K562 (cell line): Measurements from ENCODE around the gene EHBP1. TPM values are rescaled to one million over a fixed set of nuclear protein-coding genes. Genes with fewer than 3 reads are reported as not detected.

ENCODE experiments used
- ATAC-seq: fragments of 200-7000 bp; cut with Tn5 transposase; 3 replicates; pipeline ENCODE4 v1.9.1; 2020; ENCODE audit warnings: moderate library complexity
- BruUV-seq: library from RNA; stranded (reverse); fragments of 400-500 nt; replicated peaks from 2 replicates; lab custom pipeline; 2021; lab: Mats Ljungman, UMichigan
- CTCF ChIA-PET: fragments of 300-600 bp; formaldehyde crosslinking; extraction: SDS; loops from one replicate; lab custom pipeline; 2021; ENCODE audit warnings: low intra/inter-chr PET ratio; lab: Yijun Ruan, JAX
- POLR2A ChIA-PET: fragments of 300-600, 350-650 bp; sonication (Branson Sonifier 250); formaldehyde crosslinking; extraction: SDS; loops from one replicate; lab custom pipeline; 2021; ENCODE audit warnings: antibody characterized with exemption, inconsistent platforms; lab: Yijun Ruan, JAX
- DNase-seq, 4 experiments: peaks; one replicate each; pipeline versions ENCODE4 v3.0.0 to v3.0.0-alpha.2; 2011 to 2018; ENCODE audit warnings: low spot score in 3 of 4, mixed read lengths in 3 of 4; ENCODE audit errors: extremely low read depth in 1 of 4
- FAIRE-seq: peaks from 2 replicates; lab custom pipeline; 2011; peaks lifted over from hg19 to GRCh38; lab: Jason Lieb, UNC
- H2AFZ ChIP-seq: 2 replicates; pipeline ENCODE4 v1.6.0; 2011; ENCODE audit warnings: low read depth, low read length, control low read depth, inconsistent platforms
- H3K27ac ChIP-seq: fragments of 200-600 bp; 3 replicates; pipeline ENCODE4 v1.8.0; 2011; ENCODE audit warnings: low read depth, mild to moderate bottlenecking, control low read depth, inconsistent platforms, low read length, moderate library complexity, mixed read lengths; ENCODE audit errors: extremely low read depth
- H3K27me3 ChIP-seq, 2 experiments: fragments of 300-600 bp in 1 of 2; 2 replicates in 1 of 2; 3 replicates in 1 of 2; pipeline versions ENCODE4 v1.6.0 to v1.8.0; 2011; ENCODE audit warnings: inconsistent platforms in 2 of 2, low read length in 2 of 2, mild to moderate bottlenecking in 1 of 2, mixed read lengths in 1 of 2, moderate library complexity in 1 of 2; ENCODE audit not compliant: control insufficient read depth in 2 of 2, insufficient read depth in 2 of 2
- H3K36me3 ChIP-seq: fragments of 300-600 bp; 3 replicates; pipeline ENCODE4 v1.8.0; 2011; ENCODE audit warnings: mild to moderate bottlenecking, low read length, inconsistent platforms; ENCODE audit not compliant: control insufficient read depth, insufficient read depth
- H3K4me1 ChIP-seq, 2 experiments: fragments of 200-600 bp in 1 of 2; replicated peaks in 1 of 2; 2 replicates in 1 of 2; 3 replicates in 1 of 2; pipeline versions ENCODE4 v1.5.1 to v1.8.0; 2011; ENCODE audit warnings: inconsistent platforms in 2 of 2, low read length in 2 of 2, mild to moderate bottlenecking in 1 of 2, mixed read lengths in 1 of 2, moderate library complexity in 1 of 2; ENCODE audit not compliant: control insufficient read depth in 2 of 2, insufficient read depth in 2 of 2
- H3K4me2 ChIP-seq: 2 replicates; pipeline ENCODE4 v1.6.1; 2011; ENCODE audit warnings: low read length, control low read depth, inconsistent platforms, mixed read lengths; ENCODE audit not compliant: insufficient read depth
- H3K4me3 ChIP-seq: fragments of 200-600 bp; sonication (generic), shearing (Covaris generic); 2 replicates; pipeline ENCODE4 v1.5.1; 2016; ENCODE audit warnings: control low read depth, inconsistent platforms
- H3K79me2 ChIP-seq: fragments of 200-600 bp; 3 replicates; pipeline ENCODE4 v1.8.0; 2011; ENCODE audit warnings: low read length, inconsistent platforms; ENCODE audit not compliant: control insufficient read depth, insufficient read depth
- H3K9ac ChIP-seq, 2 experiments: 2 replicates each; pipeline versions ENCODE4 v1.6.0 to v1.6.1; 2011; ENCODE audit warnings: low read depth in 2 of 2, low read length in 2 of 2, control low read depth in 1 of 2, inconsistent platforms in 1 of 2, mild to moderate bottlenecking in 1 of 2, mixed read lengths in 1 of 2; ENCODE audit not compliant: insufficient read depth in 1 of 2
- H3K9me1 ChIP-seq: one replicate; pipeline ENCODE4 v1.6.0; 2011; ENCODE audit warnings: inconsistent platforms, mild to moderate bottlenecking, low read length, moderate library complexity; ENCODE audit not compliant: control insufficient read depth, insufficient read depth
- H3K9me3 ChIP-seq: replicated peaks from 2 replicates; pipeline ENCODE4 v1.5.1; 2011; ENCODE audit warnings: low read depth, low read length, inconsistent platforms; ENCODE audit not compliant: control insufficient read depth, insufficient read depth
- H4K20me1 ChIP-seq: replicated peaks from 2 replicates; pipeline ENCODE4 v1.6.1; 2011; ENCODE audit warnings: low read length, inconsistent platforms, mixed read lengths; ENCODE audit not compliant: control insufficient read depth, insufficient read depth
- L3MBTL2 ChIP-seq: fragments of 450-650 bp; IDR thresholded peaks from 2 replicates; pipeline ENCODE4 v1.6.1; 2016; ENCODE audit warnings: mild to moderate bottlenecking, moderate library complexity
- MCM2 ChIP-seq: fragments of 450-650 bp; IDR thresholded peaks from 2 replicates; pipeline ENCODE4 v1.6.1; 2017; ENCODE audit warnings: low read depth, mild to moderate bottlenecking
- POLR2AphosphoS2 ChIP-seq: IDR thresholded peaks from 2 replicates; pipeline ENCODE4 v1.6.1; 2012; ENCODE audit warnings: low read length, improper control_type of control experiment
- SRSF3 ChIP-seq: fragments of 200-400 bp; formaldehyde crosslinking; IDR thresholded peaks from 2 replicates; pipeline ENCODE4 v1.6.1; 2016; ENCODE audit warnings: mild to moderate bottlenecking, low read length, moderate library complexity; ENCODE audit not compliant: insufficient read depth
- XRCC4 ChIP-seq: IDR thresholded peaks from one replicate; pipeline ENCODE4 v1.6.1; 2011; ENCODE audit not compliant: insufficient read depth, insufficient read length; ENCODE audit errors: extremely low read depth
- ZBTB17 ChIP-seq: fragments of 450-650 bp; formaldehyde crosslinking; IDR thresholded peaks from 2 replicates; pipeline ENCODE4 v1.4.0; 2020; ENCODE audit warnings: mild to moderate bottlenecking
- ZBTB34 ChIP-seq: fragments of 250-450 bp; sonication (Bioruptor Pico); IDR thresholded peaks from 2 replicates; pipeline ENCODE4 v1.8.0; 2021; ENCODE audit warnings: mild to moderate bottlenecking, moderate library complexity
- ZKSCAN8 ChIP-seq: fragments of 200-800 bp; sonication (Bioruptor generic); IDR thresholded peaks from 2 replicates; pipeline ENCODE4 v1.6.1; 2016; ENCODE audit warnings: missing genetic modification characterization, missing compliant biosample characterization
- ZNF518B ChIP-seq: fragments of 250-450 bp; sonication (Bioruptor Pico); IDR thresholded peaks from 2 replicates; pipeline ENCODE4 v1.5.0; 2021; ENCODE audit warnings: mild to moderate bottlenecking, moderate library complexity
- ZNF696 ChIP-seq: fragments of 250-450 bp; sonication (Bioruptor Pico); conservative IDR thresholded peaks from 2 replicates; pipeline ENCODE4 v1.4.0; 2020; ENCODE audit warnings: mild to moderate bottlenecking, moderate library complexity
- ZNF75A ChIP-seq: fragments of 450-650 bp; formaldehyde crosslinking; IDR thresholded peaks from 2 replicates; pipeline ENCODE4 v1.4.0; 2020; ENCODE audit warnings: mild to moderate bottlenecking
- WGBS: fragments of 100-300 bp; shearing (Covaris generic); methylation state at CpG from one replicate; pipeline ENCODE4 v1.1.6; 2016; ENCODE audit warnings: low coverage, mixed read lengths; ENCODE audit not compliant: insufficient coverage; ENCODE audit errors: missing lambda C conversion rate; 5-methylcytosine and 5-hydroxymethylcytosine counted together
- in situ Hi-C: fragments of 300-500 bp; cut with MboI; formaldehyde crosslinking; loops from 4 replicates; pipeline ENCODE4 v1.15.0; 2018; ENCODE audit warnings: inconsistent platforms, mixed read lengths
- intact Hi-C: fragments of 100-400 bp; cut with micrococcal nuclease; formaldehyde crosslinking; loops from 2 replicates; pipeline ENCODE4 v1.14.2; 2022
- polyA plus RNA-seq, 8 experiments: library from polyadenylated mRNA; depleted of rRNA in 4 of 8; stranded (reverse) in 5 of 8; unstranded in 3 of 8; fragments of >200 nt; fragmentation: Nextera tagmentation in 2 of 8; fragmentation: Illumina TruSeq in 1 of 8; extraction: Ambion mirVana in 2 of 8; extraction: Trizol in 1 of 8; gene quantifications; 2 replicates each; pipeline versions ENCODE4 v1.2.1 to v1.2.3, GENCODE V29; 2011 to 2014; ENCODE audit warnings: inconsistent platforms in 1 of 8, missing spikeins in 1 of 8
- total RNA-seq, 7 experiments: library from RNA; depleted of rRNA in 6 of 7; stranded (reverse); fragments of >200 nt in 6 of 7; fragmentation: Illumina TruSeq in 2 of 7; extraction: Trizol in 2 of 7; gene quantifications; 2 replicates each; pipeline versions ENCODE4 v1.2.1 to v1.2.3, GENCODE V29; 2011 to 2021; ENCODE audit warnings: low replicate concordance in 1 of 7

Gene EHBP1
- total and polyA plus RNA-seq, 9 of the 15 experiments (the other 6 are each of a cell fraction or from before 2014, with no cell fraction given): 8.9 to 26.6 (median 19.3) TPM

GRCh38 chr2:62685256-62685655 is 20.3 kb upstream of the EHBP1 start:
- ATAC-seq: no peak
- peaks cover 13 to 18% of the 10 kb centered on the region in 2 experiments; a peak in 4 of 5 replicates for H3K27me3 ChIP-seq
- no TSS peak for BruUV-seq
- no peaks in the 10 kb centered on the region for H4K20me1 ChIP-seq
- in situ Hi-C loops: no loop called here
- intact Hi-C loops: no loop called here
- no peak for TF ChIP-seq POLR2AphosphoS2
- TF ChIP-seq XRCC4: no peak
- no peak for TF ChIP-seq MCM2
- TF ChIP-seq ZNF518B: no peak
- no peak for TF ChIP-seq L3MBTL2
- TF ChIP-seq SRSF3: no peak
- no peak for TF ChIP-seq ZKSCAN8 (CRISPR knock-in tag)
- TF ChIP-seq ZBTB34 (CRISPR knock-in tag): no peak
- no peak for TF ChIP-seq ZBTB17 (CRISPR knock-in tag)
- no peak for TF ChIP-seq ZNF75A (CRISPR knock-in tag)
- TF ChIP-seq ZNF696: no peak
- TF ChIP-seq, all 486 proteins: peak for 0
- DNase-seq (no peak), FAIRE-seq (no peak)
- 0% methylated on average over 2 of the region's 2 CpGs for WGBS
- Histone ChIP-seq H3K9ac (no peak overlapping the region), H2AFZ (no peak overlapping the region), H3K4me3 (no peak overlapping the region), H3K36me3 (no peaks in the 10 kb centered on the region), H3K4me1 (no peaks in the 10 kb centered on the region), H3K4me2 (no peak overlapping the region), H3K27ac (no peak overlapping the region), H3K9me3 (no peaks in the 10 kb centered on the region), H3K79me2 (no peaks in the 10 kb centered on the region), H3K9me1 (no peaks in the 10 kb centered on the region)
- POLR2A ChIA-PET: interaction anchor here (0.8 to 2.1 kb wide), 3 partner anchors 9 to 15 kb away, joined by 3 to 6 read pairs (median 5); no protein-coding TSS in a partner anchor
- CTCF ChIA-PET: no interaction called here
